K562 (cell line): ENCODE results near the gene HSD3B7. TPM values are rescaled to one million over a fixed set of nuclear protein-coding genes. Genes with fewer than 3 reads are reported as not detected.
A peak's percentile ranks its signal among the peaks of the same experiment; 100 is the strongest.

Experiments
- FOXP1 ChIP-seq: sonication (generic); formaldehyde crosslinking; IDR thresholded peaks from 2 replicates; pipeline ENCODE4 v1.8.0; 2022; ENCODE audit warnings: mild to moderate bottlenecking, missing genetic modification reagents
- FUS ChIP-seq: fragments of 200-400 bp; formaldehyde crosslinking; optimal IDR thresholded peaks from 2 replicates; pipeline ENCODE3; 2017; ENCODE audit warnings: low read depth, low read length
- GTF2E2 ChIP-seq: fragments of 200-800 bp; sonication (Bioruptor generic); IDR thresholded peaks from 2 replicates; pipeline ENCODE4 v1.6.1; 2016; ENCODE audit warnings: missing genetic modification characterization, missing compliant biosample characterization
- HNRNPL ChIP-seq: fragments of 200-400 bp; formaldehyde crosslinking; IDR thresholded peaks from 2 replicates; pipeline ENCODE4 v1.6.1; 2017; ENCODE audit warnings: low read depth, mild to moderate bottlenecking, low read length
- NRF1 ChIP-seq, 2 experiments: fragments of 450-650 bp; IDR thresholded peaks in 1 of 2; conservative IDR thresholded peaks in 1 of 2; 2 replicates each; pipeline ENCODE4 v1.6.1; 2014; ENCODE audit warnings: mild to moderate bottlenecking in 2 of 2
- SMARCC2 ChIP-seq: fragments of 450-650 bp; IDR thresholded peaks from 2 replicates; pipeline ENCODE4 v1.6.1; 2017; ENCODE audit warnings: antibody characterized with exemption, moderate library complexity, mild to moderate bottlenecking, low read depth
- ZNF347 ChIP-seq: fragments of 450-650 bp; formaldehyde crosslinking; IDR thresholded peaks from 2 replicates; pipeline ENCODE4 v1.4.0; 2020; ENCODE audit warnings: low read depth, mild to moderate bottlenecking, moderate library complexity
- ZNF586 ChIP-seq: fragments of 450-650 bp; formaldehyde crosslinking; conservative IDR thresholded peaks from 2 replicates; pipeline ENCODE4 v1.4.0; 2020; ENCODE audit warnings: mild to moderate bottlenecking, moderate library complexity
- polyA plus RNA-seq, 8 experiments: library from polyadenylated mRNA; depleted of rRNA in 4 of 8; stranded (reverse) in 5 of 8; unstranded in 3 of 8; fragments of >200 nt; fragmentation: Nextera tagmentation in 2 of 8; fragmentation: Illumina TruSeq in 1 of 8; extraction: Ambion mirVana in 2 of 8; extraction: Trizol in 1 of 8; gene quantifications; 2 replicates each; pipeline versions ENCODE4 v1.2.1 to v1.2.3, GENCODE V29; 2011 to 2014; ENCODE audit warnings: inconsistent platforms in 1 of 8, missing spikeins in 1 of 8
- total RNA-seq, 7 experiments: library from RNA; depleted of rRNA in 6 of 7; stranded (reverse); fragments of >200 nt in 6 of 7; fragmentation: Illumina TruSeq in 2 of 7; extraction: Trizol in 2 of 7; gene quantifications; 2 replicates each; pipeline versions ENCODE4 v1.2.1 to v1.2.3, GENCODE V29; 2011 to 2021; ENCODE audit warnings: low replicate concordance in 1 of 7
- TF ChIP-seq, protein P1 (sequence below): fragments of 450-650 bp; IDR thresholded peaks from 2 replicates; pipeline ENCODE4 v1.6.1; 2016; ENCODE audit warnings: mild to moderate bottlenecking, moderate library complexity
- TF ChIP-seq, protein P2 (sequence below): fragments of 250-450 bp; sonication (Bioruptor Pico); IDR thresholded peaks from 2 replicates; pipeline ENCODE4 v1.9.0; 2021; ENCODE audit warnings: mild to moderate bottlenecking
- TF ChIP-seq, protein P3 (sequence below), 2 experiments: fragments of 450-650 bp in 1 of 2; IDR thresholded peaks; 2 replicates each; pipeline ENCODE4 v1.6.1; 2011 to 2017; ENCODE audit warnings: low read depth in 2 of 2, antibody characterized with exemption in 1 of 2, borderline replicate concordance in 1 of 2, low read length in 1 of 2, mild to moderate bottlenecking in 1 of 2, mixed read lengths in 1 of 2; ENCODE audit not compliant: control insufficient read depth in 1 of 2

The HSD3B7 gene
- total and polyA plus RNA-seq, 9 of the 15 experiments (the other 6 are each of a cell fraction or from before 2014, with no cell fraction given), result 5.4 to 49.1 (median 23.0) TPM

DNA sequence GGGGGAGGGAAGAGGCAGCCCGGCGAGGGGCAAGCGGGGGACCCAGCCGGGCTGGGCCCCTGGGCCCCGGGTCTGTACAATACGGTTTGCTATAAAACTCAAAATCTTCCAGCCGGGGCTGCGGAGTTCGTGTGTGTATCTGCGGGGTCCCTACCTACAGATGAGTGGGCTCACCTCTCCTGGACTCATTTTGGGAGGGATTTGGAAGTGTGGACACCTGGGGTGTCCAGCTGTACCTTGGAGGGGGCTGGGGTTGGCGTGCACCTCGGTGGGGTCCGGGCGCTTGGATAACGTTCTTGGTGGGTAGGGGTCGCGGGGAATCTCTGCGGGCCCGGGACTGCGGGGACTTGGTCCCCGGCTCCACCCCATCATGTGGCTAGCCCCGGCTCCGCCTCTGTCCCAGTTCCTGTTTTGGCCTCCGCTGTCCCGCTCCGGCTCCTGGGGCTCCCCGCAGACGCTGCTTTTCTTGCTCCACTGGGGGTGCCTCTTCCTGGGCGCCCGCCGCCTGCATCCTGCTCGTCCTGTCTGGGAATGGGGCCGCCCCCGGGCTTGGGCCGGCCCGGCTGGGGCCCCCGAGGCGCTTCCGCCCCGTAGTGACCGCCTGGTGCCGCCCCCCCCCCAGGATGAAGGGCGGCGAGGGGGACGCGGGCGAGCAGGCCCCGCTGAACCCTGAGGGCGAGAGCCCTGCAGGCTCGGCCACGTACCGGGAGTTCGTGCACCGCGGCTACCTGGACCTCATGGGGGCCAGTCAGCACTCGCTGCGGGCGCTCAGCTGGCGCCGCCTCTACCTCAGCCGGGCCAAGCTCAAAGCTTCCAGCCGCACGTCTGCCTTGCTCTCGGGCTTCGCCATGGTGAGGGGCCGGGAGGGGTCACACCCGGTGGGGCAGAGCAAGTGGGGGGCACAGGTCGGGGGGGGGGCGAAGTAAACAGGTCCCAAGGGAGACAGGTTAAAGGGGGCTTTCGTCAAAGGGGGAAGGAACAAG lies 36.0 kb upstream of the HSD3B7 start, which contains the start of gene ORAI3 (continued):
- TF ChIP-seq, protein P1, sequence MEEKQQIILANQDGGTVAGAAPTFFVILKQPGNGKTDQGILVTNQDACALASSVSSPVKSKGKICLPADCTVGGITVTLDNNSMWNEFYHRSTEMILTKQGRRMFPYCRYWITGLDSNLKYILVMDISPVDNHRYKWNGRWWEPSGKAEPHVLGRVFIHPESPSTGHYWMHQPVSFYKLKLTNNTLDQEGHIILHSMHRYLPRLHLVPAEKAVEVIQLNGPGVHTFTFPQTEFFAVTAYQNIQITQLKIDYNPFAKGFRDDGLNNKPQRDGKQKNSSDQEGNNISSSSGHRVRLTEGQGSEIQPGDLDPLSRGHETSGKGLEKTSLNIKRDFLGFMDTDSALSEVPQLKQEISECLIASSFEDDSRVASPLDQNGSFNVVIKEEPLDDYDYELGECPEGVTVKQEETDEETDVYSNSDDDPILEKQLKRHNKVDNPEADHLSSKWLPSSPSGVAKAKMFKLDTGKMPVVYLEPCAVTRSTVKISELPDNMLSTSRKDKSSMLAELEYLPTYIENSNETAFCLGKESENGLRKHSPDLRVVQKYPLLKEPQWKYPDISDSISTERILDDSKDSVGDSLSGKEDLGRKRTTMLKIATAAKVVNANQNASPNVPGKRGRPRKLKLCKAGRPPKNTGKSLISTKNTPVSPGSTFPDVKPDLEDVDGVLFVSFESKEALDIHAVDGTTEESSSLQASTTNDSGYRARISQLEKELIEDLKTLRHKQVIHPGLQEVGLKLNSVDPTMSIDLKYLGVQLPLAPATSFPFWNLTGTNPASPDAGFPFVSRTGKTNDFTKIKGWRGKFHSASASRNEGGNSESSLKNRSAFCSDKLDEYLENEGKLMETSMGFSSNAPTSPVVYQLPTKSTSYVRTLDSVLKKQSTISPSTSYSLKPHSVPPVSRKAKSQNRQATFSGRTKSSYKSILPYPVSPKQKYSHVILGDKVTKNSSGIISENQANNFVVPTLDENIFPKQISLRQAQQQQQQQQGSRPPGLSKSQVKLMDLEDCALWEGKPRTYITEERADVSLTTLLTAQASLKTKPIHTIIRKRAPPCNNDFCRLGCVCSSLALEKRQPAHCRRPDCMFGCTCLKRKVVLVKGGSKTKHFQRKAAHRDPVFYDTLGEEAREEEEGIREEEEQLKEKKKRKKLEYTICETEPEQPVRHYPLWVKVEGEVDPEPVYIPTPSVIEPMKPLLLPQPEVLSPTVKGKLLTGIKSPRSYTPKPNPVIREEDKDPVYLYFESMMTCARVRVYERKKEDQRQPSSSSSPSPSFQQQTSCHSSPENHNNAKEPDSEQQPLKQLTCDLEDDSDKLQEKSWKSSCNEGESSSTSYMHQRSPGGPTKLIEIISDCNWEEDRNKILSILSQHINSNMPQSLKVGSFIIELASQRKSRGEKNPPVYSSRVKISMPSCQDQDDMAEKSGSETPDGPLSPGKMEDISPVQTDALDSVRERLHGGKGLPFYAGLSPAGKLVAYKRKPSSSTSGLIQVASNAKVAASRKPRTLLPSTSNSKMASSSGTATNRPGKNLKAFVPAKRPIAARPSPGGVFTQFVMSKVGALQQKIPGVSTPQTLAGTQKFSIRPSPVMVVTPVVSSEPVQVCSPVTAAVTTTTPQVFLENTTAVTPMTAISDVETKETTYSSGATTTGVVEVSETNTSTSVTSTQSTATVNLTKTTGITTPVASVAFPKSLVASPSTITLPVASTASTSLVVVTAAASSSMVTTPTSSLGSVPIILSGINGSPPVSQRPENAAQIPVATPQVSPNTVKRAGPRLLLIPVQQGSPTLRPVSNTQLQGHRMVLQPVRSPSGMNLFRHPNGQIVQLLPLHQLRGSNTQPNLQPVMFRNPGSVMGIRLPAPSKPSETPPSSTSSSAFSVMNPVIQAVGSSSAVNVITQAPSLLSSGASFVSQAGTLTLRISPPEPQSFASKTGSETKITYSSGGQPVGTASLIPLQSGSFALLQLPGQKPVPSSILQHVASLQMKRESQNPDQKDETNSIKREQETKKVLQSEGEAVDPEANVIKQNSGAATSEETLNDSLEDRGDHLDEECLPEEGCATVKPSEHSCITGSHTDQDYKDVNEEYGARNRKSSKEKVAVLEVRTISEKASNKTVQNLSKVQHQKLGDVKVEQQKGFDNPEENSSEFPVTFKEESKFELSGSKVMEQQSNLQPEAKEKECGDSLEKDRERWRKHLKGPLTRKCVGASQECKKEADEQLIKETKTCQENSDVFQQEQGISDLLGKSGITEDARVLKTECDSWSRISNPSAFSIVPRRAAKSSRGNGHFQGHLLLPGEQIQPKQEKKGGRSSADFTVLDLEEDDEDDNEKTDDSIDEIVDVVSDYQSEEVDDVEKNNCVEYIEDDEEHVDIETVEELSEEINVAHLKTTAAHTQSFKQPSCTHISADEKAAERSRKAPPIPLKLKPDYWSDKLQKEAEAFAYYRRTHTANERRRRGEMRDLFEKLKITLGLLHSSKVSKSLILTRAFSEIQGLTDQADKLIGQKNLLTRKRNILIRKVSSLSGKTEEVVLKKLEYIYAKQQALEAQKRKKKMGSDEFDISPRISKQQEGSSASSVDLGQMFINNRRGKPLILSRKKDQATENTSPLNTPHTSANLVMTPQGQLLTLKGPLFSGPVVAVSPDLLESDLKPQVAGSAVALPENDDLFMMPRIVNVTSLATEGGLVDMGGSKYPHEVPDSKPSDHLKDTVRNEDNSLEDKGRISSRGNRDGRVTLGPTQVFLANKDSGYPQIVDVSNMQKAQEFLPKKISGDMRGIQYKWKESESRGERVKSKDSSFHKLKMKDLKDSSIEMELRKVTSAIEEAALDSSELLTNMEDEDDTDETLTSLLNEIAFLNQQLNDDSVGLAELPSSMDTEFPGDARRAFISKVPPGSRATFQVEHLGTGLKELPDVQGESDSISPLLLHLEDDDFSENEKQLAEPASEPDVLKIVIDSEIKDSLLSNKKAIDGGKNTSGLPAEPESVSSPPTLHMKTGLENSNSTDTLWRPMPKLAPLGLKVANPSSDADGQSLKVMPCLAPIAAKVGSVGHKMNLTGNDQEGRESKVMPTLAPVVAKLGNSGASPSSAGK, result no peak
- TF ChIP-seq FUS, result peak; percentile 73
- TF ChIP-seq NRF1 (conservative IDR thresholded peaks at IDR 0.05 in 1 of 2, IDR thresholded peaks at IDR 0.05 in 1 of 2), result no peak; a peak in 2 of 4 replicates
- TF ChIP-seq SMARCC2, result no peak
- TF ChIP-seq ZNF347, result no peak
- TF ChIP-seq GTF2E2 (tag), result peak; percentile 89
- TF ChIP-seq, protein P2, sequence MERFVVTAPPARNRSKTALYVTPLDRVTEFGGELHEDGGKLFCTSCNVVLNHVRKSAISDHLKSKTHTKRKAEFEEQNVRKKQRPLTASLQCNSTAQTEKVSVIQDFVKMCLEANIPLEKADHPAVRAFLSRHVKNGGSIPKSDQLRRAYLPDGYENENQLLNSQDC (CRISPR knock-in tag), result no peak
- TF ChIP-seq HNRNPL, result no peak
- no peak for TF ChIP-seq ZNF586 (CRISPR knock-in tag)
- TF ChIP-seq, protein P3, sequence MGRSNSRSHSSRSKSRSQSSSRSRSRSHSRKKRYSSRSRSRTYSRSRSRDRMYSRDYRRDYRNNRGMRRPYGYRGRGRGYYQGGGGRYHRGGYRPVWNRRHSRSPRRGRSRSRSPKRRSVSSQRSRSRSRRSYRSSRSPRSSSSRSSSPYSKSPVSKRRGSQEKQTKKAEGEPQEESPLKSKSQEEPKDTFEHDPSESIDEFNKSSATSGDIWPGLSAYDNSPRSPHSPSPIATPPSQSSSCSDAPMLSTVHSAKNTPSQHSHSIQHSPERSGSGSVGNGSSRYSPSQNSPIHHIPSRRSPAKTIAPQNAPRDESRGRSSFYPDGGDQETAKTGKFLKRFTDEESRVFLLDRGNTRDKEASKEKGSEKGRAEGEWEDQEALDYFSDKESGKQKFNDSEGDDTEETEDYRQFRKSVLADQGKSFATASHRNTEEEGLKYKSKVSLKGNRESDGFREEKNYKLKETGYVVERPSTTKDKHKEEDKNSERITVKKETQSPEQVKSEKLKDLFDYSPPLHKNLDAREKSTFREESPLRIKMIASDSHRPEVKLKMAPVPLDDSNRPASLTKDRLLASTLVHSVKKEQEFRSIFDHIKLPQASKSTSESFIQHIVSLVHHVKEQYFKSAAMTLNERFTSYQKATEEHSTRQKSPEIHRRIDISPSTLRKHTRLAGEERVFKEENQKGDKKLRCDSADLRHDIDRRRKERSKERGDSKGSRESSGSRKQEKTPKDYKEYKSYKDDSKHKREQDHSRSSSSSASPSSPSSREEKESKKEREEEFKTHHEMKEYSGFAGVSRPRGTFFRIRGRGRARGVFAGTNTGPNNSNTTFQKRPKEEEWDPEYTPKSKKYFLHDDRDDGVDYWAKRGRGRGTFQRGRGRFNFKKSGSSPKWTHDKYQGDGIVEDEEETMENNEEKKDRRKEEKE (IDR thresholded peaks at IDR 0.05; ENCODE audit: borderline replicate concordance in 1 of 2, control insufficient read depth in 1 of 2, low read depth in 2 of 2, low read length in 1 of 2), result no peak
- TF ChIP-seq FOXP1, result no peak
